ENCODE measurements around the gene USP49. TPM values are rescaled to one million over a fixed set of nuclear protein-coding genes. Genes with fewer than 3 reads are reported as not detected.

Gene USP49
- total RNA-seq, 2 experiments from 2014 or later = 9.0 to 17.8 TPM

- Histone ChIP-seq H3K36me3 (ENCODE audit: insufficient read depth, low read length) (peaks cover 100% of the 10 kb centered on the region), H3K27ac (ENCODE audit: low read depth, low read length, poor library complexity, severe bottlenecking) (peak overlapping the region; percentile 82), H4K20me1 (ENCODE audit: insufficient read depth, low read length) (peaks cover 35% of the 10 kb centered on the region), H3K4me1 (ENCODE audit: insufficient read depth, low read length, poor library complexity, severe bottlenecking) (peaks cover 66% of the 10 kb centered on the region), H3K9me2 (ENCODE audit: insufficient read depth, low read length) (no peaks in the 10 kb centered on the region), H3K4me3 (ENCODE audit: low read depth, low read length, poor library complexity, severe bottlenecking) (peak overlapping the region; percentile 93), H2AFZ (ENCODE audit: low read length) (no peak overlapping the region), H3K9me3 (ENCODE audit: low read length) (no peaks in the 10 kb centered on the region), H3K4me2 (ENCODE audit: low read length) (peak overlapping the region; percentile 93), H3K79me2 (ENCODE audit: insufficient read depth, low read depth, low read length) (peaks cover 72% of the 10 kb centered on the region)
- no peak for TF ChIP-seq EZH2phosphoT487 (IDR thresholded peaks at IDR 0.05; ENCODE audit: borderline replicate concordance, low read depth, low read length)
- TF ChIP-seq, protein P1, sequence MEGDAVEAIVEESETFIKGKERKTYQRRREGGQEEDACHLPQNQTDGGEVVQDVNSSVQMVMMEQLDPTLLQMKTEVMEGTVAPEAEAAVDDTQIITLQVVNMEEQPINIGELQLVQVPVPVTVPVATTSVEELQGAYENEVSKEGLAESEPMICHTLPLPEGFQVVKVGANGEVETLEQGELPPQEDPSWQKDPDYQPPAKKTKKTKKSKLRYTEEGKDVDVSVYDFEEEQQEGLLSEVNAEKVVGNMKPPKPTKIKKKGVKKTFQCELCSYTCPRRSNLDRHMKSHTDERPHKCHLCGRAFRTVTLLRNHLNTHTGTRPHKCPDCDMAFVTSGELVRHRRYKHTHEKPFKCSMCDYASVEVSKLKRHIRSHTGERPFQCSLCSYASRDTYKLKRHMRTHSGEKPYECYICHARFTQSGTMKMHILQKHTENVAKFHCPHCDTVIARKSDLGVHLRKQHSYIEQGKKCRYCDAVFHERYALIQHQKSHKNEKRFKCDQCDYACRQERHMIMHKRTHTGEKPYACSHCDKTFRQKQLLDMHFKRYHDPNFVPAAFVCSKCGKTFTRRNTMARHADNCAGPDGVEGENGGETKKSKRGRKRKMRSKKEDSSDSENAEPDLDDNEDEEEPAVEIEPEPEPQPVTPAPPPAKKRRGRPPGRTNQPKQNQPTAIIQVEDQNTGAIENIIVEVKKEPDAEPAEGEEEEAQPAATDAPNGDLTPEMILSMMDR (conservative IDR thresholded peaks at IDR 0.05; ENCODE audit: low read length) = peak; percentile 86
- DNase-seq (ENCODE audit: low spot score) = peak; percentile 81
- no TSS peak for BruUV-seq (replicated peaks)
- intact Hi-C loops (cut with micrococcal nuclease; ENCODE audit: unreplicated experiment) = loop anchor here (1.0 to 2.0 kb wide), 3 partner anchors 86 to 108 kb away; no protein-coding TSS in a partner anchor
- ChIA-PET POLR2A (interaction anchor here (0.5 to 2.6 kb wide), 4 partner anchors 43 to 108 kb away, joined by 4 to 8 read pairs (median 4); no protein-coding TSS in a partner anchor), CTCF (ENCODE audit: unreplicated experiment) (interaction anchor here (0.6 to 2.5 kb wide), 3 partner anchors 15 to 107 kb away, joined by 3 to 11 read pairs (median 10); partner anchors contain the start of genes BYSL and MED20)
Measured at GRCh38 chr6:41936073-41936837, 41.1 kb upstream of the USP49 start.

DNA sequence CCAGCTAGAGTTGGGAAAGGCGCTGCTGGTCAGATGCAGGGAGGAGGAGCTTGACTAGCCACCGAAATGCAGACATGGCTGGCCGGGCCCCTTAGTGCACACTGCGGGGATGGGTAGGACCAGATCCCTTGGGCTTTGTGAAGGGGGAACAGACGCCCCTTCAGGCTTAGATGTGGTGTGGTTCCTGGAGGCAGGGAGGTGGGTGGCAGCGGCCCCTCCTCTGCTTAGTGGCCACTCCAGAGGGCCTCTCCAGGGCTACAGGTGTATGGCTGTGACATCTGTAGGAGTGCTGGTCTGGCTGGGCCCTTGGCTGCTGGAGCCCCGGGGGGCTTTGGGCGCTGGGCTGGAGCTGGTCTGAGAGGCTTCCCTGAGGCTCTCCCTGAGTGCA lies 40.5 kb upstream of the USP49 start:
- H3K27ac ChIP-seq (ENCODE audit: low read depth, low read length, poor library complexity, severe bottlenecking) = peak overlapping the region; percentile 82
- H3K4me2 ChIP-seq (ENCODE audit: low read length) = peak overlapping the region; percentile 93
- peaks cover 100% of the 10 kb centered on the region for H3K36me3 ChIP-seq (ENCODE audit: insufficient read depth, low read length)
- H2AFZ ChIP-seq (ENCODE audit: low read length) = no peak overlapping the region
- TF ChIP-seq, protein P1 (conservative IDR thresholded peaks at IDR 0.05; ENCODE audit: low read length) = no peak
- no peak for TF ChIP-seq EZH2phosphoT487 (IDR thresholded peaks at IDR 0.05; ENCODE audit: borderline replicate concordance, low read depth, low read length)
- peaks cover 35% of the 10 kb centered on the region for H4K20me1 ChIP-seq (ENCODE audit: insufficient read depth, low read length)
- DNase-seq (ENCODE audit: low spot score) = no peak
- peaks cover 66% of the 10 kb centered on the region for H3K4me1 ChIP-seq (ENCODE audit: insufficient read depth, low read length, poor library complexity, severe bottlenecking)
- BruUV-seq (replicated peaks) = no TSS peak
- ChIA-PET CTCF (ENCODE audit: unreplicated experiment) (interaction anchor here (0.6 to 2.5 kb wide), 3 partner anchors 15 to 108 kb away, joined by 3 to 11 read pairs (median 10); partner anchors contain the start of genes BYSL and MED20), POLR2A (interaction anchor here (1.1 to 2.6 kb wide), 3 partner anchors 19 to 109 kb away, joined by 3 to 8 read pairs (median 4); no protein-coding TSS in a partner anchor)
- H3K4me3 ChIP-seq (ENCODE audit: low read depth, low read length, poor library complexity, severe bottlenecking) = peak overlapping the region; percentile 1
- H3K79me2 ChIP-seq (ENCODE audit: insufficient read depth, low read depth, low read length) = peaks cover 67% of the 10 kb centered on the region
- no peaks in the 10 kb centered on the region for H3K9me3 ChIP-seq (ENCODE audit: low read length)
- H3K9me2 ChIP-seq (ENCODE audit: insufficient read depth, low read length) = no peaks in the 10 kb centered on the region
- intact Hi-C loops (cut with micrococcal nuclease; ENCODE audit: unreplicated experiment) = loop anchor here (1.0 to 2.0 kb wide), 3 partner anchors 87 to 109 kb away; no protein-coding TSS in a partner anchor

Data from OCI-LY7 (cell line).